CD4-positive, alpha-beta T cell (primary cell): ENCODE results near the gene TMEM200A. TPM values are rescaled to one million over a fixed set of nuclear protein-coding genes. Genes with fewer than 3 reads are reported as not detected.

Source experiments
- ATAC-seq: fragments of 200-7000 bp; cut with Tn5 transposase; one replicate; pipeline ENCODE4 v1.10.0; 2022; ENCODE audit warnings: mild to moderate bottlenecking; ENCODE audit not compliant: poor library complexity
- CTCF ChIA-PET: fragments of 350-600 bp; sonication (Branson Sonifier 250); formaldehyde crosslinking; loops from one replicate; lab custom pipeline; 2021; ENCODE audit warnings: antibody characterized with exemption, inconsistent platforms; lab: Charles Lee
- POLR2A ChIA-PET: fragments of 350-600 bp; sonication (Branson Sonifier 250); formaldehyde crosslinking; loops from one replicate; lab custom pipeline; 2021; ENCODE audit warnings: antibody characterized with exemption, inconsistent platforms; lab: Charles Lee
- DNase-seq, 14 experiments: peaks; one replicate each; pipeline ENCODE4 v3.0.0-alpha.2; 2013 to 2020; ENCODE audit warnings: mixed read lengths in 2 of 14
- H3K27ac ChIP-seq, 2 donors: one replicate each; pipeline versions ENCODE4 v1.5.1 to v1.7.0; 2013; ENCODE audit warnings: low read length in 2 of 2, low read depth in 1 of 2, mild to moderate bottlenecking in 1 of 2
- H3K27me3 ChIP-seq, 2 experiments: 1 replicate in 1 of 2; 2 replicates in 1 of 2; pipeline versions ENCODE4 v1.6.1 to v1.7.0; 2013; ENCODE audit warnings: low read length in 2 of 2, control low read depth in 1 of 2, mild to moderate bottlenecking in 1 of 2, moderate library complexity in 1 of 2; ENCODE audit not compliant: insufficient read depth in 2 of 2, control insufficient read depth in 1 of 2
- H3K36me3 ChIP-seq: one replicate; pipeline ENCODE4 v1.6.1; 2013; ENCODE audit warnings: low read length, control low read depth; ENCODE audit not compliant: insufficient read depth
- H3K4me1 ChIP-seq: one replicate; pipeline ENCODE4 v1.6.1; 2013; ENCODE audit warnings: low read length, control low read depth; ENCODE audit not compliant: insufficient read depth
- H3K4me3 ChIP-seq: one replicate; pipeline ENCODE4 v1.5.1; 2013; ENCODE audit warnings: mild to moderate bottlenecking, low read length, moderate library complexity
- H3K9me3 ChIP-seq, 2 experiments: 1 replicate in 1 of 2; 2 replicates in 1 of 2; pipeline versions ENCODE4 v1.6.1 to v1.7.0; 2013; ENCODE audit warnings: low read length in 2 of 2, mild to moderate bottlenecking in 2 of 2, control low read depth in 1 of 2, moderate library complexity in 1 of 2; ENCODE audit not compliant: control insufficient read depth in 1 of 2, insufficient read depth in 1 of 2
- H3K27ac Mint-ChIP-seq: one replicate; pipeline ENCODE4 v1.8.0; 2020; ENCODE audit warnings: mixed read lengths
- H3K27me3 Mint-ChIP-seq: one replicate; pipeline ENCODE4 v1.8.0; 2021; ENCODE audit warnings: mixed read lengths
- H3K36me3 Mint-ChIP-seq: one replicate; pipeline ENCODE4 v1.8.0; 2021; ENCODE audit warnings: low read depth, mixed read lengths
- H3K4me1 Mint-ChIP-seq: one replicate; pipeline ENCODE4 v1.8.0; 2021; ENCODE audit warnings: low read depth, mixed read lengths
- H3K4me3 Mint-ChIP-seq: one replicate; pipeline ENCODE4 v1.8.0; 2020; ENCODE audit warnings: mild to moderate bottlenecking, mixed read lengths
- H3K9me3 Mint-ChIP-seq: one replicate; pipeline ENCODE4 v1.8.0; 2020; ENCODE audit warnings: mixed read lengths
- CTCF ChIP-seq: fragments of 200-600 bp; IDR thresholded peaks from one replicate; pipeline ENCODE4 v1.8.0; 2022; ENCODE audit warnings: antibody characterized with exemption, mild to moderate bottlenecking
- intact Hi-C, 2 experiments: fragments of 100-400 bp; cut with DNase I in 1 of 2; cut with micrococcal nuclease in 1 of 2; formaldehyde crosslinking; loops; one replicate each; pipeline versions ENCODE4 v1.15.1 to v1.9.0; 2023 to 2025; cut with DNase I, micrococcal nuclease
- total RNA-seq, 174 experiments: library from RNA in 2 of 174; stranded (reverse) in 2 of 174; gene quantifications; one replicate each; pipeline ENCODE4 v1.2.3 and lab custom pipeline; 2021 to 2026

Gene TMEM200A
- total RNA-seq, 2 experiments from 2014 or later: 0.30 to 0.34 TPM

- ATAC-seq (no peak), DNase-seq (no peak)
- H3K4me1 ChIP-seq: no peaks in the 10 kb centered on the region
- POLR2A ChIA-PET: interaction anchor here (0.8 kb wide), 1 partner anchor 24 kb away, joined by 3 read pairs; no protein-coding TSS in a partner anchor
- no peaks in the 10 kb centered on the region for H3K9me3 Mint-ChIP-seq
- H3K36me3 Mint-ChIP-seq: no peaks in the 10 kb centered on the region
- TF ChIP-seq CTCF: no peak
- peaks cover 17% of the 10 kb centered on the region for H3K4me1 Mint-ChIP-seq
- H3K27ac Mint-ChIP-seq: no peak overlapping the region
- H3K27me3 Mint-ChIP-seq: no peaks in the 10 kb centered on the region
- no peak overlapping the region for H3K4me3 Mint-ChIP-seq
- no peak overlapping the region for H3K4me3 ChIP-seq
- no peaks in the 10 kb centered on the region for H3K9me3 ChIP-seq
- intact Hi-C loops: no loop called here
- H3K36me3 ChIP-seq: no peaks in the 10 kb centered on the region
- H3K27me3 ChIP-seq: no peaks in the 10 kb centered on the region
- CTCF ChIA-PET: no interaction called here
- no peak overlapping the region for H3K27ac ChIP-seq
Observed at GRCh38 chr6:130405549-130405948, 39.7 kb downstream of the TMEM200A start.

GRCh38 chr6:130407032-130407431 lies 41.2 kb downstream of the TMEM200A start:
- Mint-ChIP-seq H3K27me3 (no peaks in the 10 kb centered on the region), H3K27ac (no peak overlapping the region), H3K9me3 (no peaks in the 10 kb centered on the region), H3K4me3 (no peak overlapping the region), H3K4me1 (peaks cover 9% of the 10 kb centered on the region), H3K36me3 (no peaks in the 10 kb centered on the region)
- DNase-seq: no peak
- Histone ChIP-seq H3K27ac (no peak overlapping the region), H3K4me1 (no peaks in the 10 kb centered on the region), H3K4me3 (no peak overlapping the region), H3K27me3 (no peaks in the 10 kb centered on the region), H3K36me3 (no peaks in the 10 kb centered on the region), H3K9me3 (no peaks in the 10 kb centered on the region)
- no peak for TF ChIP-seq CTCF
- CTCF ChIA-PET: no interaction called here
- intact Hi-C loops: no loop called here
- no peak for ATAC-seq
- POLR2A ChIA-PET: no interaction called here

GRCh38 chr6:130409418-130410100 lies 43.7 kb downstream of the TMEM200A start:
- POLR2A ChIA-PET: no interaction called here
- no peaks in the 10 kb centered on the region for H3K27me3 ChIP-seq
- H3K4me3 ChIP-seq: no peak overlapping the region
- CTCF ChIA-PET: no interaction called here
- no peak for TF ChIP-seq CTCF
- Mint-ChIP-seq H3K9me3 (no peaks in the 10 kb centered on the region), H3K4me3 (no peak overlapping the region), H3K4me1 (no peaks in the 10 kb centered on the region), H3K36me3 (no peaks in the 10 kb centered on the region), H3K27ac (no peak overlapping the region), H3K27me3 (no peaks in the 10 kb centered on the region)
- no peaks in the 10 kb centered on the region for H3K36me3 ChIP-seq
- ATAC-seq (no peak), DNase-seq (no peak)
- no peaks in the 10 kb centered on the region for H3K9me3 ChIP-seq
- intact Hi-C loops: no loop called here
- no peaks in the 10 kb centered on the region for H3K4me1 ChIP-seq
- H3K27ac ChIP-seq: no peak overlapping the region
